OCI-LY7 (cell line): ENCODE data around the gene STMND1. TPM values are rescaled to one million over a fixed set of nuclear protein-coding genes. Genes with fewer than 3 reads are reported as not detected.

Experiments
- Bru-seq: library from RNA; stranded (reverse); fragments of 400-500 nt; gene quantifications from one replicate; lab custom pipeline; 2021; lab: Mats Ljungman, UMichigan
- BruChase-seq, 2 experiments: library from RNA; stranded (reverse); fragments of 400-500 nt; gene quantifications; one replicate each; lab custom pipeline; 2021; lab: Mats Ljungman, UMichigan
- BruUV-seq: library from RNA; stranded (reverse); fragments of 400-500 nt; replicated peaks from 2 replicates; lab custom pipeline; 2021; lab: Mats Ljungman, UMichigan
- CTCF ChIA-PET: fragments of 300-600 bp; sonication (Branson Sonifier 250); formaldehyde crosslinking; loops from one replicate; lab custom pipeline; 2022; ENCODE audit warnings: antibody characterized with exemption; ENCODE audit not compliant: unreplicated experiment; lab: Charles Lee
- POLR2A ChIA-PET: fragments of 300-600 bp; sonication (Branson Sonifier 250); formaldehyde crosslinking; loops from one replicate; lab custom pipeline; 2022; ENCODE audit warnings: antibody characterized with exemption; lab: Charles Lee
- DNase-seq: peaks from one replicate; pipeline ENCODE4 v3.0.0-alpha.2; 2015; ENCODE audit warnings: low spot score
- H2AFZ ChIP-seq: fragments of 200-600 bp; sonication (generic), shearing (Covaris generic); 2 replicates; pipeline ENCODE4 v1.6.1; 2014; ENCODE audit warnings: mild to moderate bottlenecking, antibody characterized with exemption, low read length, moderate library complexity
- H3K27ac ChIP-seq: fragments of 200-600 bp; sonication (generic); 2 replicates; pipeline ENCODE4 v1.5.1; 2014; ENCODE audit warnings: mixed run types, low read depth, mild to moderate bottlenecking, moderate library complexity, low read length, inconsistent platforms; ENCODE audit not compliant: poor library complexity, severe bottlenecking
- H3K36me3 ChIP-seq: fragments of 200-600 bp; sonication (generic); 2 replicates; pipeline ENCODE4 v1.6.1; 2014; ENCODE audit warnings: mild to moderate bottlenecking, antibody characterized with exemption, low read length, moderate library complexity, mixed read lengths; ENCODE audit not compliant: insufficient read depth
- H3K4me1 ChIP-seq: fragments of 200-600 bp; sonication (generic); 2 replicates; pipeline ENCODE4 v1.5.1; 2014; ENCODE audit warnings: mild to moderate bottlenecking, low read length; ENCODE audit not compliant: insufficient read depth, poor library complexity, severe bottlenecking
- H3K4me2 ChIP-seq: fragments of 200-600 bp; sonication (generic); 2 replicates; pipeline ENCODE4 v1.6.1; 2014; ENCODE audit warnings: mild to moderate bottlenecking, low read length
- H3K4me3 ChIP-seq: fragments of 200-600 bp; sonication (generic); 2 replicates; pipeline ENCODE4 v1.5.1; 2014; ENCODE audit warnings: mild to moderate bottlenecking, low read depth, low read length; ENCODE audit not compliant: poor library complexity, severe bottlenecking
- H3K79me2 ChIP-seq: fragments of 200-600 bp; sonication (generic); 2 replicates; pipeline ENCODE4 v1.6.1; 2016; ENCODE audit warnings: low read depth, mild to moderate bottlenecking, low read length, moderate library complexity, mixed read lengths; ENCODE audit not compliant: insufficient read depth
- H3K9me2 ChIP-seq: fragments of 200-600 bp; sonication (generic); 2 replicates; pipeline ENCODE4 v1.6.1; 2016; ENCODE audit warnings: mild to moderate bottlenecking, low read length, mixed read lengths; ENCODE audit not compliant: insufficient read depth
- H3K9me3 ChIP-seq: fragments of 200-600 bp; sonication (generic); 2 replicates; pipeline ENCODE4 v1.6.1; 2014; ENCODE audit warnings: mild to moderate bottlenecking, mixed run types, low read length, mixed read lengths
- H4K20me1 ChIP-seq: fragments of 200-600 bp; sonication (generic); 2 replicates; pipeline ENCODE4 v1.6.1; 2014; ENCODE audit warnings: mild to moderate bottlenecking, antibody characterized with exemption, low read length, moderate library complexity, mixed read lengths; ENCODE audit not compliant: insufficient read depth
- CTCF ChIP-seq: fragments of 200-600 bp; sonication (generic); conservative IDR thresholded peaks from 2 replicates; pipeline ENCODE4 v1.5.1; 2014; ENCODE audit warnings: mild to moderate bottlenecking, antibody characterized with exemption, low read length, moderate library complexity, mixed read lengths
- EZH2phosphoT487 ChIP-seq: fragments of 200-600 bp; sonication (generic); IDR thresholded peaks from 2 replicates; pipeline ENCODE4 v1.6.1; 2018; ENCODE audit warnings: low read depth, borderline replicate concordance, mild to moderate bottlenecking, mixed run types, antibody characterized with exemption, low read length, moderate library complexity, mixed read lengths
- intact Hi-C: fragments of 100-400 bp; cut with micrococcal nuclease; formaldehyde crosslinking; loops from one replicate; pipeline ENCODE4 v1.10.0; 2022; ENCODE audit not compliant: unreplicated experiment
- long read RNA-seq: library from polyadenylated mRNA; stranded (forward); transcript quantifications from one replicate; pipeline ENCODE4 v2.0.0, GENCODE V29; 2022
- total RNA-seq, 2 experiments: library from RNA; depleted of rRNA in 1 of 2; stranded (reverse); fragments of >200 nt in 1 of 2; shearing (Covaris generic) in 1 of 2; gene quantifications; 2 replicates each; pipeline ENCODE4 v1.2.3, GENCODE V29; 2014 to 2022

The STMND1 gene
- total RNA-seq (2014; rRNA removed; shearing (Covaris generic)): not detected in 2 replicates
- total RNA-seq (2022): not detected in 2 replicates
- not detected for Bru-seq, nascent RNA
- BruChase-seq, experiment 1, labeled RNA remaining after a 6-hour chase: not detected
- BruChase-seq, experiment 2, labeled RNA remaining after a 2-hour chase: not detected
- long read RNA-seq: 0 reads

GRCh38 chr6:17101422-17102257, at the start of gene STMND1:
TSS of gene STMND1 (plus strand) at chr6:17102050. CDS start at chr6:17102258, 208 bp downstream.
- Histone ChIP-seq H3K4me1 (no peaks in the 10 kb centered on the region), H3K9me2 (no peaks in the 10 kb centered on the region), H3K4me3 (no peak within 1 kb of the TSS), H4K20me1 (no peaks in the 10 kb centered on the region), H3K79me2 (no peaks in the 10 kb centered on the region), H3K9me3 (no peaks in the 10 kb centered on the region), H2AFZ (no peak within 1 kb of the TSS), H3K27ac (no peak within 1 kb of the TSS), H3K36me3 (no peaks in the 10 kb centered on the region), H3K4me2 (no peak within 1 kb of the TSS)
- TF ChIP-seq EZH2phosphoT487: no peak
- TF ChIP-seq CTCF: no peak
- intact Hi-C loops: no loop called here
- DNase-seq: no peak
- POLR2A ChIA-PET: no interaction called here
- no TSS peak for BruUV-seq
- CTCF ChIA-PET: no interaction called here

- H3K36me3 ChIP-seq: no peaks in the 10 kb centered on the region
- POLR2A ChIA-PET: interaction anchor here (0.7 kb wide), 1 partner anchor 513 kb away, joined by 3 read pairs; no protein-coding TSS in a partner anchor
- no peaks in the 10 kb centered on the region for H4K20me1 ChIP-seq
- H3K9me3 ChIP-seq: no peaks in the 10 kb centered on the region
- no peak overlapping the region for H3K4me3 ChIP-seq
- no peaks in the 10 kb centered on the region for H3K9me2 ChIP-seq
- no peak for TF ChIP-seq EZH2phosphoT487
- no peak for TF ChIP-seq CTCF
- H3K4me1 ChIP-seq: no peaks in the 10 kb centered on the region
- H3K79me2 ChIP-seq: no peaks in the 10 kb centered on the region
- H3K27ac ChIP-seq: no peak overlapping the region
- no peak for DNase-seq
- intact Hi-C loops: no loop called here
- BruUV-seq: no TSS peak
- H3K4me2 ChIP-seq: no peak overlapping the region
- no peak overlapping the region for H2AFZ ChIP-seq
- CTCF ChIA-PET: no interaction called here
Observed at GRCh38 chr6:17054647-17055046, 47.2 kb upstream of the STMND1 start.

GRCh38 chr6:17057322-17057721, 44.5 kb upstream of the STMND1 start:
- Histone ChIP-seq H3K4me1 (no peaks in the 10 kb centered on the region), H3K27ac (no peak overlapping the region), H4K20me1 (no peaks in the 10 kb centered on the region), H3K4me3 (no peak overlapping the region), H3K9me2 (no peaks in the 10 kb centered on the region), H3K4me2 (no peak overlapping the region), H3K36me3 (no peaks in the 10 kb centered on the region), H3K79me2 (no peaks in the 10 kb centered on the region), H3K9me3 (no peaks in the 10 kb centered on the region), H2AFZ (no peak overlapping the region)
- ChIA-PET POLR2A (no interaction called here), CTCF (no interaction called here)
- intact Hi-C loops: no loop called here
- no peak for TF ChIP-seq CTCF
- TF ChIP-seq EZH2phosphoT487: no peak
- no TSS peak for BruUV-seq
- no peak for DNase-seq
